Activated CD8-positive, alpha-beta T cell treated with anti-CD3 and anti-CD28 coated beads for 36 hours (primary cell): Measurements from ENCODE around the gene MPV17L. TPM values are rescaled to one million over a fixed set of nuclear protein-coding genes. Genes with fewer than 3 reads are reported as not detected.
"Not testable (repeated sequence)": the region's sequence is repeated elsewhere in the genome, so short reads cannot be mapped to it uniquely, and the experiment has no call there.

Source experiments
- ATAC-seq: fragments of 200-7000 bp; cut with Tn5 transposase; one replicate; pipeline ENCODE4 v1.10.0; 2021; ENCODE audit warnings: mild to moderate bottlenecking, moderate library complexity
- CTCF ChIA-PET: fragments of 350-600 bp; sonication (Branson Sonifier 250); formaldehyde crosslinking; loops from one replicate; lab custom pipeline; 2021; ENCODE audit warnings: antibody characterized with exemption; lab: Charles Lee
- POLR2A ChIA-PET: fragments of 350-600 bp; sonication (Branson Sonifier 250); formaldehyde crosslinking; loops from one replicate; lab custom pipeline; 2021; ENCODE audit warnings: antibody characterized with exemption; lab: Charles Lee
- DNase-seq: peaks from one replicate; pipeline ENCODE4 v3.0.0-alpha.2; 2020
- H3K27ac Mint-ChIP-seq: one replicate; pipeline ENCODE4 v1.8.0; 2021; ENCODE audit warnings: mild to moderate bottlenecking, mixed read lengths
- H3K27me3 Mint-ChIP-seq: one replicate; pipeline ENCODE4 v1.8.0; 2021; ENCODE audit warnings: mixed read lengths
- H3K36me3 Mint-ChIP-seq: one replicate; pipeline ENCODE4 v1.8.0; 2021; ENCODE audit warnings: low read depth, mixed read lengths
- H3K4me1 Mint-ChIP-seq: one replicate; pipeline ENCODE4 v1.8.0; 2021; ENCODE audit warnings: low read depth, mixed read lengths
- H3K4me3 Mint-ChIP-seq: one replicate; pipeline ENCODE4 v1.8.0; 2021; ENCODE audit warnings: mild to moderate bottlenecking, moderate library complexity, mixed read lengths
- H3K9me3 Mint-ChIP-seq: one replicate; pipeline ENCODE4 v1.8.0; 2021; ENCODE audit warnings: mixed read lengths
- CTCF ChIP-seq: fragments of 200-600 bp; IDR thresholded peaks from one replicate; pipeline ENCODE4 v1.8.0; 2022; ENCODE audit warnings: antibody characterized with exemption, mild to moderate bottlenecking
- intact Hi-C: fragments of 100-400 bp; cut with micrococcal nuclease; formaldehyde crosslinking; loops from one replicate; pipeline ENCODE4 v1.10.0; 2022
- total RNA-seq, 2 experiments: library from RNA; stranded (reverse); gene quantifications; one replicate each; pipeline ENCODE4 v1.2.3, GENCODE V29; 2021

The MPV17L gene
- total RNA-seq, 2 experiments from 2014 or later: 0.20 to 0.47 TPM

GRCh38 chr16:15427648-15428239 lies 32.2 kb downstream of the MPV17L start:
- Mint-ChIP-seq H3K9me3 (no peaks in the 10 kb centered on the region), H3K4me3 (no peak overlapping the region), H3K27ac (no peak overlapping the region), H3K27me3 (peaks cover 1% of the 10 kb centered on the region), H3K36me3 (no peaks in the 10 kb centered on the region), H3K4me1 (peaks cover 3% of the 10 kb centered on the region)
- peak; percentile 66 for TF ChIP-seq CTCF
- ChIA-PET CTCF (interaction anchor here (0.6 to 2.1 kb wide), 15 partner anchors 9 to 217 kb away, joined by 3 to 11 read pairs (median 3); partner anchors contain the start of gene MARF1), POLR2A (no interaction called here)
- DNase-seq (peak; percentile 76), ATAC-seq (peak; percentile 68)
- intact Hi-C loops: no loop called here

GRCh38 chr16:15430884-15431283 lies 35.3 kb downstream of the MPV17L start:
- intact Hi-C loops, H3K27ac Mint-ChIP-seq, H3K9me3 Mint-ChIP-seq, H3K4me3 Mint-ChIP-seq, H3K36me3 Mint-ChIP-seq, POLR2A ChIA-PET, DNase-seq, CTCF ChIA-PET, ATAC-seq: not testable (repeated sequence)
- Mint-ChIP-seq H3K4me1 (peaks cover 11% of the 10 kb centered on the region), H3K27me3 (peaks cover 14% of the 10 kb centered on the region)

- DNase-seq (no peak), ATAC-seq (peak; percentile 49)
- Mint-ChIP-seq H3K27me3 (peaks cover 20% of the 10 kb centered on the region), H3K9me3 (no peaks in the 10 kb centered on the region), H3K36me3 (no peaks in the 10 kb centered on the region), H3K4me1 (peaks cover 8% of the 10 kb centered on the region), H3K27ac (no peak overlapping the region), H3K4me3 (peak overlapping the region; percentile 76)
- TF ChIP-seq CTCF: no peak
- ChIA-PET POLR2A (interaction anchor here (0.7 kb wide), 1 partner anchor 363 kb away, joined by 3 read pairs; no protein-coding TSS in a partner anchor), CTCF (no interaction called here)
- intact Hi-C loops: no loop called here
Observed at GRCh38 chr16:15434079-15434424, 38.5 kb downstream of the MPV17L start.

GRCh38 chr16:15434425-15435215 lies 39.1 kb downstream of the MPV17L start, which contains the start of gene BMERB1:
Gene BMERB1, plus strand, starts transcription at chr16:15434588. Its CDS starts 66 bp downstream, at chr16:15434654.
- intact Hi-C loops: no loop called here
- peak; percentile 78 for DNase-seq
- Mint-ChIP-seq H3K36me3 (no peaks in the 10 kb centered on the region), H3K4me3 (peak within 1 kb of the TSS; percentile 76), H3K9me3 (no peaks in the 10 kb centered on the region), H3K27me3 (peaks cover 20% of the 10 kb centered on the region), H3K4me1 (peaks cover 14% of the 10 kb centered on the region), H3K27ac (peak within 1 kb of the TSS; percentile 50)
- ChIA-PET CTCF (no interaction called here), POLR2A (interaction anchor here (0.7 kb wide), 1 partner anchor 363 kb away, joined by 3 read pairs; no protein-coding TSS in a partner anchor)
- TF ChIP-seq CTCF: no peak
- peak; percentile 92 for ATAC-seq

GRCh38 chr16:15435216-15435864 lies 39.8 kb downstream of the MPV17L start:
- intact Hi-C loops: no loop called here
- no peak for ATAC-seq
- peak; percentile 5 for DNase-seq
- no peaks in the 10 kb centered on the region for H3K9me3 Mint-ChIP-seq
- CTCF ChIA-PET: no interaction called here
- peaks cover 20% of the 10 kb centered on the region for H3K27me3 Mint-ChIP-seq
- H3K36me3 Mint-ChIP-seq: no peaks in the 10 kb centered on the region
- no peak overlapping the region for H3K27ac Mint-ChIP-seq
- no peak for TF ChIP-seq CTCF
- H3K4me3 Mint-ChIP-seq: peak overlapping the region; percentile 76
- POLR2A ChIA-PET: no interaction called here
- H3K4me1 Mint-ChIP-seq: peaks cover 16% of the 10 kb centered on the region
